ENCODE results near the gene CD248.

The CD248 gene

GRCh38 chr11:66309475-66309874 lies 7.4 kb downstream of the CD248 start:
- H3K4me2 ChIP-seq (ENCODE audit: insufficient read depth, low read length) = no peak overlapping the region
- no peak overlapping the region for H3K9ac ChIP-seq (ENCODE audit: low read depth, low read length)
- ATAC-seq (ENCODE audit: insufficient read depth, low read depth) = no peak
- H3K4me1 ChIP-seq (ENCODE audit: insufficient read depth, low read length) = peaks cover 23% of the 10 kb centered on the region
- H3K27ac ChIP-seq (ENCODE audit: low read length) = no peak overlapping the region
- TF ChIP-seq EZH2 (IDR thresholded peaks at IDR 0.05; ENCODE audit: borderline replicate concordance, low read depth, low read length, severe bottlenecking) = no peak
- no peak for TF ChIP-seq CTCF (IDR thresholded peaks at IDR 0.05; ENCODE audit: borderline replicate concordance, extremely low read depth, low read length, poor library complexity, severe bottlenecking)
- H3K79me2 ChIP-seq (ENCODE audit: insufficient read depth, low read length) = no peaks in the 10 kb centered on the region
- H4K20me1 ChIP-seq (ENCODE audit: insufficient read depth, low read length) = no peaks in the 10 kb centered on the region
- no peaks in the 10 kb centered on the region for H3K27me3 ChIP-seq (ENCODE audit: insufficient read depth, low read length, poor library complexity)
- H3K9me3 ChIP-seq (ENCODE audit: insufficient read depth, low read length, severe bottlenecking) = no peaks in the 10 kb centered on the region
- no peak overlapping the region for H3K4me3 ChIP-seq (ENCODE audit: low read depth in 1 of 2, low read length in 2 of 2)
- no peak overlapping the region for H2AFZ ChIP-seq (ENCODE audit: low read depth, low read length)
- no peaks in the 10 kb centered on the region for H3K36me3 ChIP-seq (ENCODE audit: insufficient read depth, low read length)
- DNase-seq = no peak

- Histone ChIP-seq H3K4me1 (ENCODE audit: insufficient read depth, low read length) (no peaks in the 10 kb centered on the region), H3K27me3 (ENCODE audit: insufficient read depth, low read length, poor library complexity) (no peaks in the 10 kb centered on the region), H3K79me2 (ENCODE audit: insufficient read depth, low read length) (no peaks in the 10 kb centered on the region), H3K4me3 (ENCODE audit: low read depth in 1 of 2, low read length in 2 of 2) (no peak overlapping the region), H4K20me1 (ENCODE audit: insufficient read depth, low read length) (no peaks in the 10 kb centered on the region), H3K9ac (ENCODE audit: low read depth, low read length) (no peak overlapping the region), H3K36me3 (ENCODE audit: insufficient read depth, low read length) (no peaks in the 10 kb centered on the region), H2AFZ (ENCODE audit: low read depth, low read length) (no peak overlapping the region), H3K4me2 (ENCODE audit: insufficient read depth, low read length) (no peak overlapping the region), H3K9me3 (ENCODE audit: insufficient read depth, low read length, severe bottlenecking) (no peaks in the 10 kb centered on the region), H3K27ac (ENCODE audit: low read length) (no peak overlapping the region)
- ATAC-seq (ENCODE audit: insufficient read depth, low read depth) (no peak), DNase-seq (no peak)
- TF ChIP-seq EZH2 (IDR thresholded peaks at IDR 0.05; ENCODE audit: borderline replicate concordance, low read depth, low read length, severe bottlenecking) (no peak), CTCF (IDR thresholded peaks at IDR 0.05; ENCODE audit: borderline replicate concordance, extremely low read depth, low read length, poor library complexity, severe bottlenecking) (no peak)
Measured at GRCh38 chr11:66302656-66303055, 14.2 kb downstream of the CD248 start.

DNA sequence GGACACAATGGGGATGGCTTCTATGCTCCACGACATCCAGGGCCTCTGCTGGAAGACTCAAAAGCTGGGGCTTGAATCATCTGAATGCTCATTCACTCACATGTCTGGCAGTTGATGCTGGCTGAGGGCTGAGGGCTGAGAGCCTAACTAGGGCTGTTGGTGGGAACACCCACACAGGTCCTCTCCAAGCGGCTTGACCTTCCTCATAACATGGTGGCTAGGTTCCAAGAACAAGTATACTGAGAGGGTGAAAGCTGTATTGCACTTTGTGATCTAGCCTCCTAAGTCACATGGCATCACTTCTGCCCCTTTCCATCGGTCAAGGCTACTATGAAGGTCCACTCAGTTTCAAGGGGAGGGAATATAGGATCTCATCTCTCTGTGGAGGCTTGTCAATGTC lies 17.7 kb downstream of the CD248 start:
- Histone ChIP-seq H3K27me3 (ENCODE audit: insufficient read depth, low read length, poor library complexity) (no peaks in the 10 kb centered on the region), H3K79me2 (ENCODE audit: insufficient read depth, low read length) (no peaks in the 10 kb centered on the region), H3K4me2 (ENCODE audit: insufficient read depth, low read length) (no peak overlapping the region), H3K4me3 (ENCODE audit: low read depth in 1 of 2, low read length in 2 of 2) (no peak overlapping the region), H4K20me1 (ENCODE audit: insufficient read depth, low read length) (no peaks in the 10 kb centered on the region), H2AFZ (ENCODE audit: low read depth, low read length) (no peak overlapping the region), H3K9ac (ENCODE audit: low read depth, low read length) (no peak overlapping the region), H3K27ac (ENCODE audit: low read length) (no peak overlapping the region), H3K4me1 (ENCODE audit: insufficient read depth, low read length) (no peaks in the 10 kb centered on the region), H3K9me3 (ENCODE audit: insufficient read depth, low read length, severe bottlenecking) (no peaks in the 10 kb centered on the region), H3K36me3 (ENCODE audit: insufficient read depth, low read length) (no peaks in the 10 kb centered on the region)
- DNase-seq (no peak), ATAC-seq (ENCODE audit: insufficient read depth, low read depth) (no peak)
- TF ChIP-seq EZH2 (IDR thresholded peaks at IDR 0.05; ENCODE audit: borderline replicate concordance, low read depth, low read length, severe bottlenecking) (no peak), CTCF (IDR thresholded peaks at IDR 0.05; ENCODE audit: borderline replicate concordance, extremely low read depth, low read length, poor library complexity, severe bottlenecking) (no peak)

DNA sequence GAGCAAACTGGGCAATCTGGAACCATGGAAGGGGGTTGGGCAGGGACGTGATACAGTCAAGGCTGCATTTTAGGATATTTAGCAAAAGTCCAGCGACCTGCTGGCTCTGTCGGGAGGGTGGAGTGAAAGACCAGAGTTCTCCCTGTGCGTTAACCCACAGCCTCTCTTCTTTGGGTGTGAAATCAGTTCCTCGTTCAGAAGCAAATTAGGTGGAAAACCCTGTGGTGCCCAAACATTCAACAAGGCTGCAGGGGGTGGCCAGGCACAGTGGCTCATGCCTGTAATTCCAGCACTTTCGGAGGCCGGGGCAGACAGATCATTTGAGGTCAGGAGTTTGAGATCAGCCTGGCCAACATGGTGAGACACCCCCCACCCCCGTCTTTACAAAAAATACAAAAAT lies 19.2 kb downstream of the CD248 start:
- Histone ChIP-seq H3K9ac (ENCODE audit: low read depth, low read length) (no peak overlapping the region), H3K79me2 (ENCODE audit: insufficient read depth, low read length) (no peaks in the 10 kb centered on the region), H4K20me1 (ENCODE audit: insufficient read depth, low read length) (no peaks in the 10 kb centered on the region), H3K27me3 (ENCODE audit: insufficient read depth, low read length, poor library complexity) (no peaks in the 10 kb centered on the region), H3K4me3 (ENCODE audit: low read depth in 1 of 2, low read length in 2 of 2) (no peak overlapping the region), H3K27ac (ENCODE audit: low read length) (no peak overlapping the region), H3K9me3 (ENCODE audit: insufficient read depth, low read length, severe bottlenecking) (no peaks in the 10 kb centered on the region), H3K4me1 (ENCODE audit: insufficient read depth, low read length) (no peaks in the 10 kb centered on the region), H2AFZ (ENCODE audit: low read depth, low read length) (no peak overlapping the region), H3K4me2 (ENCODE audit: insufficient read depth, low read length) (no peak overlapping the region), H3K36me3 (ENCODE audit: insufficient read depth, low read length) (no peaks in the 10 kb centered on the region)
- TF ChIP-seq CTCF (IDR thresholded peaks at IDR 0.05; ENCODE audit: borderline replicate concordance, extremely low read depth, low read length, poor library complexity, severe bottlenecking) = no peak
- no peak for TF ChIP-seq EZH2 (IDR thresholded peaks at IDR 0.05; ENCODE audit: borderline replicate concordance, low read depth, low read length, severe bottlenecking)
- DNase-seq (no peak), ATAC-seq (ENCODE audit: insufficient read depth, low read depth) (no peak)

All from DND-41 (cell line).